NCI-H2196 treated with DMSO at 0.1 percent for 48 hours (cell line): ENCODE data around the gene TRERF1.

ENCODE experiments used
- DNase-seq: peaks from one replicate; lab custom pipeline; 2025; ENCODE audit not compliant: unreplicated experiment; lab: John Stamatoyannopoulos, UW

TRERF1 gene

GRCh38 chr6:42368181-42368580 lies 83.5 kb downstream of the TRERF1 start:
- DNase-seq = no peak

DNA sequence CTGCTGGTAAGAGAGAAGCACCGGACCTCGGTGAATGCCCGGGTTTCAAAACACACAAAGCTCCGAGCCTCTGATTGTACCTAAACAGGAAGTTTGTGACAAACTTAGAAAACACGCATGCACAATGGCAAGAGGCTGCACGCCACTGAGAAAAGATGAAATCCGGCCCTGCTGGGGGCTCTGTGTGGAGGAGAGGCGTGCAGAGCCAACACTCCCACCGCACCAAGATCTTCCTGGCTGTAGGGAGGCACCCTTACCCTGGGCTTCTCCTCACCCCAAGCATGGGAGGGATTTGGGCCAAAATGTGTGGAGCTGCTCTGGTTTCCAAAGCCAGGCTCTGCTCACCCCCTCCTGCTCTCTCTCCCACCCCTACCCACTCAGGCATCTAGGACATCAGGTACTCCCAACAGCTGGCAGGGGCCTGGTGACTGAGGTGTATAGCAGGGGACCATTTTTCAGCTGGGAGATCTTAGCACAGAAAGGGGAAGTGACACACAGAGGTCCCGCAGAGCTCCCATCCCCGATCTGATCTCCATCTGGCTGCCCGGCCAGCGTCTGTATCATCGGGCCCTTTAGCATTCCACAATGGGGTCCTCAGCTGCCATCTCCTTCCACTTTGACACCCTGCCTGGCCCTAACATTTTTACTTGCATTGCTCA lies 84.2 kb downstream of the TRERF1 start:
- no peak for DNase-seq

DNA sequence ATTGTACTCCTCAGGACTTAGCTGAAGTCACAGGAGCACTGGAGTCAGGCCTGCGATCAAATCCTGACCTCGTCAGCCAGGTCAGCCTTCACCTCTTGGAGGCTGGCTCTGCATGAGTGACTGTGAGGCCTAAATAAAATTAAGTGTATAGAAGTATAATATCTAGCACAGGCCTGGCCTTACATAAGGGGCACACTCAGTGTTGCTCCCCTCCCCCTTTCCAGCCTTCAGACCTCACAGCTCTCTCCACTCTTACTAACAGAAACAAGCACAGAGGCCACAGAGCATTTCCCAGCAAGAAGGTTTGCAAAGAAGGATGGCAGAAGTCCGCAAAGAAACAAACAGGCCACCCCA lies 84.8 kb downstream of the TRERF1 start:
- no peak for DNase-seq

- no peak for DNase-seq
These were observed 85.6 kb downstream of the TRERF1 start for GRCh38 chr6:42366011-42366705.

- no peak for DNase-seq
These were observed 86.7 kb downstream of the TRERF1 start for GRCh38 chr6:42365021-42365420.

- DNase-seq = no peak
These were observed 87.5 kb downstream of the TRERF1 start for GRCh38 chr6:42363926-42364849.

DNA sequence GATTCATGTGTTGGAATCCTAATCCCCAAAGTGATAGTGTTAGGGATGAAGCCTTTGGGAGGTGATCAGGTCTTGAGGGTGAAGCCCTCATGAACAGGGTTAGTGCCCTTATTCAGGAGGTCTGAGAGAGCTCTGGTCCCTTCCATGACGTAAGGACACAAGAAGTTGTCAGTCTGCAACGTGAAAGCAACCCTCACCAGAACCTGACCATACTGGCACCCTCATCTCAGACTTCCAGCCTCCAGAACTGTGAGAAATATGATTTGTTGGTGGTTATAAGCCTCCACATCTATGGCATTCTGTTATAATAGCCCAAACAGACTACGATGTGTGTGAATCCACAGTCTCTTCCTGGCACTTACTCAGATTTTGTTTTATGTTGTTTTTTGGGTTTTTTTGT lies 90.7 kb downstream of the TRERF1 start:
- DNase-seq = no peak

DNA sequence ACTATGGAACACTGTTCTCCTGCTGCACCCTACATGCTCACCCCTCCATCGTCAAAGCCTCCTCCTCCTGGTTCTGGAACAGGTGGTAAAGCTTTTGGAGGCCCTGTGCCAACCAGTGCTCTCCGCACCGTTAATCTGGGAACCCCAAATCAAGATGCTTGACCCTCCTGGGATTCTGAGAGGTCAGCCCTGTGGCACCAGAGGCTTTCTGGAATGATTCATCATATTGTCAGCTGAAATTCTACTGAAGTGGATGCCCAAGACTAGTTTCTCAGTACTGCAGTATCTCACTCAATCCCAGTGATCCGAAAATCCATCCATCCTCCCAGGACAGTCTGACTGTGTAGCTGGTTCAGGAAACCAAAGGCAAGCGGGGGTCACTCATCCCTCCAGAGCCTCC lies 92.7 kb downstream of the TRERF1 start:
- DNase-seq = no peak

- DNase-seq = no peak
These were observed 96.3 kb downstream of the TRERF1 start for GRCh38 chr6:42355416-42355815.

DNA sequence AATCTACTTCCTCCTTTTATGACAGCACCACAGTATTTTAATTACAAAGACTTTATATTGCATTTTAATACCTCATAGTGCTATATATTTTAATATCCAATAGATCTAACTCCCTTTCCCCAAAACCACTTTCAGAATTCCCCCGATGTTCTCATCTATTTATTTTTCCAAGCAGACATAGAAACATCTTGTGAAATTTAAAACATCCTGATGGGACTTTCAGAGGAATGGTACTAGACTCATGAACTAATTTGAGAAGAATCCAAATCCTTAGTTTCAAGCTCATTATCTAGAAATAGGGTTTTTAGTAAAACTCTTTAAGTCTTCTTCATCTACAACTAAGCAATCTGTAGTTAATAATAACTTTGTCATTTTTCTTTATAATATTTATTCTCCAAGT lies 97.0 kb downstream of the TRERF1 start:
- no peak for DNase-seq

GRCh38 chr6:42352856-42353564 lies 98.7 kb downstream of the TRERF1 start:
- no peak for DNase-seq

GRCh38 chr6:42350911-42351310 lies 100.8 kb downstream of the TRERF1 start:
- no peak for DNase-seq

GRCh38 chr6:42349753-42350511 lies 101.8 kb downstream of the TRERF1 start:
- DNase-seq = no peak

DNA sequence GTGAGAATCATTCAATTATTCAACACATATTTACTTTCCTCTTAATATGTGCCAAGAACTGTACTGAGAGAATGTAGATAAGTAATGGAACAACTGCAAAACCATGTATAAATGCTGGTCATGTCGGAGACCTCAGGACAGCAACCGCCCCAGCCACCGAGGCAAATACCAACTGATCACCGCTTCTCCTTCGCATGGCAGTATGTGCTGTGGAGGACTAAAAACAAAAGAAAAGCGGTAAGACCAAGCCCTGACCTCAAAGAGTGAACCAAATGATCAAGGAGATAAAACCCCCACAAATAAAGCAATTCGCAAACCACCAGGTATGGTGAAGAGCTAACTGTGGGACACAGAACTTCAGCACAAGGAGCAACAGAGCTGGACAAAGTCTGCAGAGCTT lies 104.3 kb downstream of the TRERF1 start:
- DNase-seq = no peak

GRCh38 chr6:42345696-42346416 lies 105.9 kb downstream of the TRERF1 start:
- DNase-seq = no peak

DNA sequence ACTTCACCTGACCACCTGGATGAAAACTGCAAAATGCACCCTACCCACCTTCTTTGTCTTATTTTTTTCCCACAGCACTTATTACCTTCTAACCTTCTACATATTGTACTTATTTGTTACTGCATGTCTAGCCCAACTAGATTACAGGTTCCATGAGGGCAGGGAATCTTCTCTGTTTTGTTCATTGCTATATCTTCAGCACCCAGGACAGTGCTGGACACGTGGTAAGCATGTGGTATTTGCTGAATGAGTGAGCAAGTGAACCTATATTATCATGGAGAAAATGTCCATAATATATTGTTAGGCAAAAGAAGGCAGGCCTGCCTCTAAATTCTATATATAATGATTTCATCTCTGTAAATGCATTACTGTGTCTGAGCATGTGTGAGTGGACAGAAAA lies 107.0 kb downstream of the TRERF1 start:
- no peak for DNase-seq

DNA sequence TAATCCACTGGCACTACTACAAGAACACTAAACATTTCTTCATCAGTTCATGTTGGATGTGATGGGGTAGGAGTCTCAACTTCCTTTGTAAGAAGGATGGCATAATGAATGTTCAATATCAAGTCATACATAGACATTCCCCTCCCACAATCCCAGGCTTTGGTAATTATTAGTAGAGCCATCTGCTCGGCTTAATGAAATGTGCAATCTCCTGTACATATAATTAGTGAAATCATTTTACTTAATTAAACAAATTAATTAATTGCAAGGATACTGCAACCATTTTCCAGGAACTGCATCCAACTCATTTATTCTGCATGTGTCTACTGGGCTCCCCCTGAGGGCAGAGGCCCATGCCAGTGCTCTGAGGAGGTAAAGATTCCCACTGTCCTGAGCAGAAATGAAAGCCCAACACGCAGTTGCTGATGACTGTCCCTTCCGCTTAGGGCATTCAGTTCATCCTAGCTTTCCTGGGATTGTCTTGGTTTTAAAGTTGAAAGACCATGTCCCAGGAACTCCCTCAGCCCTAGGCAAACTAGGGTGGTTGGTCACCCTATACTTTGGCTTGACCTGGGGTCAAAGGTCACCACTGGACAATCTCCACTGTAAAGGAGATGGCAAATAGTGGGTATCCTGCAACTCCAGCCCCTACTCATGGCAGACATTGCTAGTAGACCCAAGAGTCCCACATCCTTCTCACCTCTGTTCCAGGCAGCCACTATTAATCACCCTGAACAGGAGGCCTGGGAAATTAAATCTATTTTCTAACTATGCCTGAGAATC lies 109.8 kb downstream of the TRERF1 start:
- no peak for DNase-seq

DNA sequence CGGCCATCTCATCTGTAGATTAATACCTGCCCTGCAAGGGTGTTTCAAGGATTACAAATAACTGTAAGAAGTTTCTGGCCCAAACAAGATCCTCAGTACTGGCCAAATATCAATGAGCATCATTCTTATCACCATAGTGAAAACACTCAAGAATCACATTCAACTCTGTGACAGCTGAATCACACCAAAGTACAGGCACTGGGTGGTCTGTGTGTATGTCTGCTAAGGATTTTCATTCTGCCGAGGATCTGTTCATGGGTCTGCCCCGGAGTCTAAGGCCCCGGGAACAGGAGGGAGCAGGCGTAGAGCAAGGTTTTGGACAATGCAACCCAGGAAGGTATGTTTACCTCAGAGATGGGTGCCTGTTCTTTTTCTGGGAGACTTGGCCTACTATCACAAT lies 110.5 kb downstream of the TRERF1 start:
- DNase-seq = no peak

DNA sequence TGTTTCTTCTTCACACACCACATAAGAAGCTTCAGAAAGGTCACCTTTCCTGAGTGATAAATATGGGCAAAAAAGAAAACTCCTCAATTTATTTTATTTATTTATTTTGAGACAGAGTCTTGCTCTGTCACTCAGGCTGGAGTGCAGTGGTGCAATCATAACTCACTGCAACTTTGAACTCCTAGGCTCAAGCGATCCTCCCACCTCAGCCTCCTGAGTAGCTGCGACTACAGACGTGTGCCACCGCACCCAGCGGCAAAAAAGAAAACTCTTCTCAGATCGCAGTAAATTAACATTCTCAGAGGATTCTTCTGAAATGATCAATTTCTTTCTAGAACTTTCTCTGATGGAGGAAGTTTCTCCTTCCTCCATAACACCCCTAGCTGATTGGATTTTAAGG lies 111.2 kb downstream of the TRERF1 start:
- no peak for DNase-seq
